Spleen (tissue), 11 donors: ENCODE data around the gene HMGCR. TPM values are rescaled to one million over a fixed set of nuclear protein-coding genes. Genes with fewer than 3 reads are reported as not detected.

Experiments
- DNase-seq: peaks from one replicate; pipeline ENCODE4 v3.0.0-alpha.2; 2020
- H3K27ac ChIP-seq, 8 donors: fragments of 200-600 bp; sonication (generic) in 7 of 8; 1 replicate in 4 of 8; 2 replicates in 4 of 8; pipeline versions ENCODE4 v1.5.0 to v1.8.0; 2016 to 2021; ENCODE audit warnings: inconsistent platforms in 4 of 8, mild to moderate bottlenecking in 4 of 8, moderate library complexity in 1 of 8
- H3K27me3 ChIP-seq, 7 donors: fragments of 200-600 bp; sonication (generic) in 6 of 7; replicated peaks in 1 of 7; 1 replicate in 4 of 7; 2 replicates in 3 of 7; pipeline versions ENCODE4 v1.5.0 to v1.8.0; 2016 to 2021; ENCODE audit warnings: inconsistent platforms in 3 of 7, mild to moderate bottlenecking in 1 of 7
- H3K36me3 ChIP-seq, 6 donors: fragments of 200-600 bp; sonication (generic) in 5 of 6; 1 replicate in 4 of 6; 2 replicates in 2 of 6; pipeline versions ENCODE4 v1.5.0 to v1.8.0; 2016 to 2021; ENCODE audit warnings: inconsistent platforms in 2 of 6
- H3K4me1 ChIP-seq, 6 donors: fragments of 200-600 bp; sonication (generic) in 5 of 6; 1 replicate in 3 of 6; 2 replicates in 3 of 6; pipeline versions ENCODE4 v1.5.0 to v1.8.0; 2016 to 2021; ENCODE audit warnings: inconsistent platforms in 3 of 6
- H3K4me3 ChIP-seq, 8 donors: fragments of 200-600 bp; sonication (generic) in 7 of 8; 1 replicate in 4 of 8; 2 replicates in 4 of 8; pipeline versions ENCODE4 v1.5.0 to v1.8.0; 2016 to 2021; ENCODE audit warnings: inconsistent platforms in 4 of 8, mild to moderate bottlenecking in 4 of 8, moderate library complexity in 2 of 8
- H3K9me3 ChIP-seq, 8 donors: fragments of 200-600 bp; sonication (generic) in 7 of 8; 1 replicate in 4 of 8; 2 replicates in 4 of 8; pipeline versions ENCODE4 v1.5.0 to v1.8.0; 2016 to 2021; ENCODE audit warnings: inconsistent platforms in 4 of 8
- CTCF ChIP-seq, 11 experiments: fragments of 200-600 bp in 7 of 11; fragments of 450-650 bp in 4 of 11; sonication (generic) in 4 of 11; IDR thresholded peaks in 8 of 11; conservative IDR thresholded peaks in 3 of 11; 1 replicate in 7 of 11; 2 replicates in 4 of 11; pipeline versions ENCODE4 v1.4.0 to v1.8.0; 2016 to 2021; ENCODE audit warnings: antibody characterized with exemption in 11 of 11, inconsistent platforms in 4 of 11, mild to moderate bottlenecking in 1 of 11
- POLR2A ChIP-seq, 3 donors: fragments of 450-650 bp; IDR thresholded peaks; one replicate each; pipeline ENCODE4 v1.5.1; 2017; ENCODE audit warnings: antibody characterized with exemption in 3 of 3, mild to moderate bottlenecking in 1 of 3
- POLR2AphosphoS5 ChIP-seq, 3 donors: sonication (generic); formaldehyde crosslinking; IDR thresholded peaks; one replicate each; pipeline ENCODE4 v1.5.1; 2017; ENCODE audit warnings: antibody characterized with exemption in 3 of 3
- WGBS, 5 donors: extraction: QIAGEN DNeasy Blood & Tissue Kit in 3 of 5; methylation state at CpG; one replicate each; pipeline versions ENCODE4 v1.1.5 to v1.1.7; 2013 to 2018; 5-methylcytosine and 5-hydroxymethylcytosine counted together
- intact Hi-C: fragments of 100-400 bp; cut with DNase I; formaldehyde crosslinking; loops from one replicate; pipeline ENCODE4 v1.15.0; 2023; ENCODE audit warnings: low total_unique reads
- polyA plus RNA-seq, 3 donors: library from polyadenylated mRNA; stranded (reverse); fragments of 200-250 nt; gene quantifications; one replicate each; pipeline ENCODE4 v1.2.1, GENCODE V29; 2013
- total RNA-seq, 7 donors: library from RNA; depleted of rRNA in 3 of 7; stranded (reverse); fragments of >200 nt in 3 of 7; fragmentation: NEBNext Ultra II Directional in 4 of 7; extraction: Animal tissue kit (Norgen Biotek cat#: 25700) in 4 of 7; gene quantifications; one replicate each; pipeline versions ENCODE4 v1.1.0 to v1.2.1, GENCODE V29; 2016 to 2021
- donor health status: healthy with polysubstance abuse.
- donor health status: DM: no; HTN: no; CAD: no; lungs with moderate emphysema.
- donor health status: DM: no; HTN: no; CAD: no.
- donor health status: Bipolar disorder and iron deficiency.
- donor health status: healthy.
- donor health status: DM: no; HTN: no; CAD: no.
- donor health status: DM: yes; HTN: yes; CAD: no.

Gene HMGCR
- total and polyA plus RNA-seq, 10 donors: 5.3 to 54.7 (median 35.7) TPM

DNA sequence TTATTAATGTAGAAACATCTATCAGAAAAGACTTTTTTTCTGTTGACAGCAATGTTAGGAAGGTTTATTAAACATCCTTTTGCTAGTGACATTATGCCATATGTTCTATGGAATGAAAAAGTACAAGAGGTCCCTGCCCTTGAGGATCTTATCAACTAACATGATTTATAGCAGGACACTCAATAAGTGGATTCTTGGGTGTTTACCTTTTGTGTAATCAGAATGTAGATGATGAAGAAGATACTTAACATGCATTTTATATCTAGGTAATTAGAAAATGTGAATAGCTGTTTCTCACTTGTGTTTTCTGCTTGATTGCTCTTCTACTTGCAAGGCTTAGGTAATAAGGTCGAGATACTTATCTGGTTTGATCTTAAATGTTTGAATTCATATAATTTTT, 4.9 kb downstream of the HMGCR start:
- Histone ChIP-seq H3K27me3 (no peaks in the 10 kb centered on the region), H3K4me1 (peaks cover 10 to 51% (median 25%) of the 10 kb centered on the region in 6 donors), H3K27ac (no peak overlapping the region), H3K4me3 (no peak overlapping the region), H3K9me3 (no peaks in the 10 kb centered on the region), H3K36me3 (peaks cover 0 to 46% (median 25%) of the 10 kb centered on the region in 6 donors)
- WGBS, 5 donors: 82 to 94% (median 94%) methylated on average over 1 of the region's 1 CpG
- no peak for DNase-seq
- intact Hi-C loops: no loop called here
- no peak for TF ChIP-seq POLR2A (IDR thresholded peaks at IDR 0.05)
- no peak for TF ChIP-seq CTCF (IDR thresholded peaks at IDR 0.05 in 8 of 11, conservative IDR thresholded peaks at IDR 0.05 in 3 of 11)
- no peak for TF ChIP-seq POLR2AphosphoS5 (IDR thresholded peaks at IDR 0.05)

- peaks cover 10 to 48% (median 23%) of the 10 kb centered on the region in 6 donors for H3K4me1 ChIP-seq
- no peak for TF ChIP-seq POLR2AphosphoS5 (IDR thresholded peaks at IDR 0.05)
- TF ChIP-seq CTCF (IDR thresholded peaks at IDR 0.05 in 8 of 11, conservative IDR thresholded peaks at IDR 0.05 in 3 of 11): no peak
- TF ChIP-seq POLR2A (IDR thresholded peaks at IDR 0.05): no peak
- H3K36me3 ChIP-seq: peaks cover 0 to 55% (median 33%) of the 10 kb centered on the region in 6 donors
- no peak overlapping the region for H3K4me3 ChIP-seq
- H3K9me3 ChIP-seq: no peaks in the 10 kb centered on the region
- WGBS, 5 donors: 92 to 100% (median 95%) methylated on average over 4 of the region's 4 CpGs
- H3K27ac ChIP-seq: no peak overlapping the region
- no peak for DNase-seq
- intact Hi-C loops: no loop called here
- no peaks in the 10 kb centered on the region for H3K27me3 ChIP-seq
These were observed 5.8 kb downstream of the HMGCR start for GRCh38 chr5:75342836-75343235.

- no peak for DNase-seq
- Histone ChIP-seq H3K36me3 (peaks cover 0 to 100% (median 80%) of the 10 kb centered on the region in 6 donors), H3K27ac (no peak overlapping the region), H3K9me3 (no peaks in the 10 kb centered on the region), H3K4me3 (no peak overlapping the region), H3K27me3 (no peaks in the 10 kb centered on the region), H3K4me1 (no peaks in the 10 kb centered on the region)
- intact Hi-C loops: no loop called here
- TF ChIP-seq POLR2AphosphoS5 (IDR thresholded peaks at IDR 0.05): no peak
- no peak for TF ChIP-seq POLR2A (IDR thresholded peaks at IDR 0.05)
- TF ChIP-seq CTCF (IDR thresholded peaks at IDR 0.05 in 8 of 11, conservative IDR thresholded peaks at IDR 0.05 in 3 of 11): no peak
- WGBS, 5 donors: 71 to 92% (median 86%) methylated on average over 3 of the region's 3 CpGs
These were observed 11.2 kb downstream of the HMGCR start for GRCh38 chr5:75348241-75348640.

- intact Hi-C loops: no loop called here
- no peak for DNase-seq
- TF ChIP-seq POLR2AphosphoS5 (IDR thresholded peaks at IDR 0.05): no peak
- no peak for TF ChIP-seq POLR2A (IDR thresholded peaks at IDR 0.05)
- no peak for TF ChIP-seq CTCF (IDR thresholded peaks at IDR 0.05 in 8 of 11, conservative IDR thresholded peaks at IDR 0.05 in 3 of 11)
- no peak overlapping the region for H3K4me3 ChIP-seq
- H3K27ac ChIP-seq: no peak overlapping the region
- WGBS, 5 donors: 90 to 98% (median 95%) methylated on average over 2 of the region's 2 CpGs
- no peaks in the 10 kb centered on the region for H3K27me3 ChIP-seq
- H3K4me1 ChIP-seq: no peaks in the 10 kb centered on the region
- H3K36me3 ChIP-seq: peaks cover 0 to 100% (median 88%) of the 10 kb centered on the region in 6 donors
- no peaks in the 10 kb centered on the region for H3K9me3 ChIP-seq
These were observed 12.6 kb downstream of the HMGCR start for GRCh38 chr5:75349663-75350062.
